ENCODE measurements around the gene FRS3. TPM values are rescaled to one million over a fixed set of nuclear protein-coding genes. Genes with fewer than 3 reads are reported as not detected.

FRS3 gene
- total and polyA plus RNA-seq, 4 donors = 3.7 to 11.2 (median 6.9) TPM

GRCh38 chr6:41733707-41734665, 45.7 kb downstream of the FRS3 start:
- Histone ChIP-seq H3K36me3 (ENCODE audit: control insufficient read depth in 4 of 4, insufficient read depth in 4 of 4, low read length in 4 of 4) (peaks cover 0 to 2% (median 0%) of the 10 kb centered on the region in 4 donors), H3K27ac (ENCODE audit: low read depth in 1 of 2, low read length in 1 of 2) (peak overlapping the region; percentile 90 to 98), H3K27me3 (ENCODE audit: control insufficient read depth in 3 of 3, insufficient read depth in 3 of 3, low read length in 2 of 3) (no peaks in the 10 kb centered on the region), H3K9ac (ENCODE audit: insufficient read depth in 1 of 2, low read length in 2 of 2) (no peak overlapping the region), H3K4me3 (peak overlapping the region; percentile 88), H3K4me1 (ENCODE audit: control insufficient read depth in 5 of 5, insufficient read depth in 5 of 5, low read length in 5 of 5) (peaks cover 0 to 21% (median 14%) of the 10 kb centered on the region in 5 donors), H3K9me3 (ENCODE audit: control insufficient read depth in 4 of 4, insufficient read depth in 3 of 4, low read length in 3 of 4) (no peaks in the 10 kb centered on the region)
- DNase-seq (peak; percentile 74 to 88 (median 80)), ATAC-seq (ENCODE audit: insufficient read depth, low FRiP score) (peak; percentile 73)
- 2 to 3% methylated on average over 47 to 73 of the region's 73 CpGs for WGBS, 2 donors
- no peak for TF ChIP-seq CTCF (IDR thresholded peaks at IDR 0.05; ENCODE audit: control extremely low read depth, extremely low read depth)

- WGBS, 2 donors = 59 to 76% methylated on average over 11 of the region's 11 CpGs
- Histone ChIP-seq H3K9ac (ENCODE audit: insufficient read depth in 1 of 2, low read length in 2 of 2) (no peak overlapping the region), H3K27ac (ENCODE audit: low read depth in 1 of 2, low read length in 1 of 2) (peak overlapping the region; percentile 86 to 98), H3K27me3 (ENCODE audit: control insufficient read depth in 3 of 3, insufficient read depth in 3 of 3, low read length in 2 of 3) (no peaks in the 10 kb centered on the region), H3K9me3 (ENCODE audit: control insufficient read depth in 4 of 4, insufficient read depth in 3 of 4, low read length in 3 of 4) (no peaks in the 10 kb centered on the region), H3K36me3 (ENCODE audit: control insufficient read depth in 4 of 4, insufficient read depth in 4 of 4, low read length in 4 of 4) (peaks cover 0 to 2% (median 0%) of the 10 kb centered on the region in 4 donors), H3K4me1 (ENCODE audit: control insufficient read depth in 5 of 5, insufficient read depth in 5 of 5, low read length in 5 of 5) (peaks cover 0 to 24% (median 14%) of the 10 kb centered on the region in 5 donors), H3K4me3 (no peak overlapping the region)
- TF ChIP-seq CTCF (IDR thresholded peaks at IDR 0.05; ENCODE audit: control extremely low read depth, extremely low read depth) = no peak
- no peak for ATAC-seq (ENCODE audit: insufficient read depth, low FRiP score)
- no peak for DNase-seq
Observed at GRCh38 chr6:41733360-41733706, 46.4 kb downstream of the FRS3 start.

- no peak for ATAC-seq (ENCODE audit: insufficient read depth, low FRiP score)
- Histone ChIP-seq H3K27ac (ENCODE audit: low read depth in 1 of 2, low read length in 1 of 2) (peak overlapping the region; percentile 26 to 98), H3K9me3 (ENCODE audit: control insufficient read depth in 4 of 4, insufficient read depth in 3 of 4, low read length in 3 of 4) (no peaks in the 10 kb centered on the region), H3K27me3 (ENCODE audit: control insufficient read depth in 3 of 3, insufficient read depth in 3 of 3, low read length in 2 of 3) (no peaks in the 10 kb centered on the region), H3K36me3 (ENCODE audit: control insufficient read depth in 4 of 4, insufficient read depth in 4 of 4, low read length in 4 of 4) (peaks cover 0 to 2% (median 0%) of the 10 kb centered on the region in 4 donors), H3K4me1 (ENCODE audit: control insufficient read depth in 5 of 5, insufficient read depth in 5 of 5, low read length in 5 of 5) (peaks cover 0 to 29% (median 14%) of the 10 kb centered on the region in 5 donors), H3K9ac (ENCODE audit: insufficient read depth in 1 of 2, low read length in 2 of 2) (no peak overlapping the region), H3K4me3 (no peak overlapping the region)
- 74 to 79% methylated on average over 8 of the region's 8 CpGs for WGBS, 2 donors
- no peak for DNase-seq
- no peak for TF ChIP-seq CTCF (IDR thresholded peaks at IDR 0.05; ENCODE audit: control extremely low read depth, extremely low read depth)
Observed at GRCh38 chr6:41732591-41733359, 46.9 kb downstream of the FRS3 start.

All from lung (tissue), 12 donors.